K562 (cell line): Measurements from ENCODE around the gene GMPR. TPM values are rescaled to one million over a fixed set of nuclear protein-coding genes. Genes with fewer than 3 reads are reported as not detected.

Source experiments
- ATF1 ChIP-seq, 2 experiments: fragments of 450-650 bp in 1 of 2; IDR thresholded peaks; 2 replicates each; pipeline ENCODE4 v1.6.1; 2016; ENCODE audit warnings: missing compliant biosample characterization in 1 of 2, missing genetic modification characterization in 1 of 2
- MAZ ChIP-seq, 2 experiments: fragments of 450-650 bp in 1 of 2; sonication (generic) in 1 of 2; formaldehyde crosslinking; IDR thresholded peaks in 1 of 2; conservative IDR thresholded peaks in 1 of 2; 2 replicates each; pipeline versions ENCODE4 v1.4.0 to v1.5.0; 2020; ENCODE audit warnings: mild to moderate bottlenecking in 1 of 2, missing genetic modification reagents in 1 of 2
- MBD2 ChIP-seq: sonication (generic); IDR thresholded peaks from 2 replicates; pipeline ENCODE4 v1.6.1; 2016; ENCODE audit warnings: low read depth, borderline replicate concordance
- NR2C2 ChIP-seq, 2 experiments: fragments of 200-800 bp in 1 of 2; sonication (Bioruptor generic) in 1 of 2; sonication (generic) in 1 of 2; formaldehyde crosslinking in 1 of 2; IDR thresholded peaks; 2 replicates each; pipeline versions ENCODE4 v1.6.1 to v1.8.0; 2016 to 2022; ENCODE audit warnings: mild to moderate bottlenecking in 1 of 2, missing compliant biosample characterization in 1 of 2, missing genetic modification characterization in 1 of 2, missing genetic modification reagents in 1 of 2
- NRF1 ChIP-seq, 2 experiments: fragments of 450-650 bp; IDR thresholded peaks in 1 of 2; conservative IDR thresholded peaks in 1 of 2; 2 replicates each; pipeline ENCODE4 v1.6.1; 2014; ENCODE audit warnings: mild to moderate bottlenecking in 2 of 2
- RAD21 ChIP-seq, 2 experiments: fragments of 250-450 bp in 1 of 2; fragments of 450-650 bp in 1 of 2; sonication (Bioruptor Pico) in 1 of 2; formaldehyde crosslinking in 1 of 2; IDR thresholded peaks in 1 of 2; conservative IDR thresholded peaks in 1 of 2; 2 replicates each; pipeline versions ENCODE4 v1.4.0 to v1.8.0; 2020 to 2022; ENCODE audit warnings: mild to moderate bottlenecking in 2 of 2, moderate library complexity in 1 of 2
- RCOR1 ChIP-seq, 2 experiments: IDR thresholded peaks; 2 replicates each; pipeline ENCODE4 v1.6.1; 2012; ENCODE audit warnings: low read depth in 2 of 2, low read length in 2 of 2, borderline replicate concordance in 1 of 2, improper control_type of control experiment in 1 of 2
- SUPT5H ChIP-seq: fragments of 450-650 bp; IDR thresholded peaks from 2 replicates; pipeline ENCODE4 v1.6.1; 2016
- TBL1XR1 ChIP-seq, 2 experiments: IDR thresholded peaks; 2 replicates each; pipeline ENCODE4 v1.6.1; 2012; ENCODE audit warnings: improper control_type of control experiment in 2 of 2, low read length in 2 of 2, mild to moderate bottlenecking in 1 of 2
- TEAD1 ChIP-seq, 2 experiments: fragments of 450-650 bp in 1 of 2; sonication (generic) in 1 of 2; formaldehyde crosslinking; IDR thresholded peaks; 2 replicates each; pipeline versions ENCODE4 v1.4.0 to v1.8.0; 2020 to 2022; ENCODE audit warnings: mild to moderate bottlenecking in 2 of 2, missing genetic modification reagents in 1 of 2
- ZNF561 ChIP-seq: fragments of 450-650 bp; formaldehyde crosslinking; conservative IDR thresholded peaks from 2 replicates; pipeline ENCODE4 v1.4.0; 2020; ENCODE audit warnings: mild to moderate bottlenecking, moderate library complexity
- polyA plus RNA-seq, 8 experiments: library from polyadenylated mRNA; depleted of rRNA in 4 of 8; stranded (reverse) in 5 of 8; unstranded in 3 of 8; fragments of >200 nt; fragmentation: Nextera tagmentation in 2 of 8; fragmentation: Illumina TruSeq in 1 of 8; extraction: Ambion mirVana in 2 of 8; extraction: Trizol in 1 of 8; gene quantifications; 2 replicates each; pipeline versions ENCODE4 v1.2.1 to v1.2.3, GENCODE V29; 2011 to 2014; ENCODE audit warnings: inconsistent platforms in 1 of 8, missing spikeins in 1 of 8
- total RNA-seq, 7 experiments: library from RNA; depleted of rRNA in 6 of 7; stranded (reverse); fragments of >200 nt in 6 of 7; fragmentation: Illumina TruSeq in 2 of 7; extraction: Trizol in 2 of 7; gene quantifications; 2 replicates each; pipeline versions ENCODE4 v1.2.1 to v1.2.3, GENCODE V29; 2011 to 2021; ENCODE audit warnings: low replicate concordance in 1 of 7
- TF ChIP-seq, protein P1 (sequence below): fragments of 450-650 bp; IDR thresholded peaks from 2 replicates; pipeline ENCODE4 v1.6.1; 2016; ENCODE audit warnings: mild to moderate bottlenecking, moderate library complexity
- TF ChIP-seq, protein P2 (sequence below): sonication (generic); formaldehyde crosslinking; IDR thresholded peaks from 2 replicates; pipeline ENCODE4 v1.8.0; 2022; ENCODE audit warnings: missing genetic modification reagents, mild to moderate bottlenecking, borderline replicate concordance

GMPR gene
- total and polyA plus RNA-seq, 9 of the 15 experiments (the other 6 are each of a cell fraction or from before 2014, with no cell fraction given) = 34.6 to 83.7 (median 49.8) TPM

DNA sequence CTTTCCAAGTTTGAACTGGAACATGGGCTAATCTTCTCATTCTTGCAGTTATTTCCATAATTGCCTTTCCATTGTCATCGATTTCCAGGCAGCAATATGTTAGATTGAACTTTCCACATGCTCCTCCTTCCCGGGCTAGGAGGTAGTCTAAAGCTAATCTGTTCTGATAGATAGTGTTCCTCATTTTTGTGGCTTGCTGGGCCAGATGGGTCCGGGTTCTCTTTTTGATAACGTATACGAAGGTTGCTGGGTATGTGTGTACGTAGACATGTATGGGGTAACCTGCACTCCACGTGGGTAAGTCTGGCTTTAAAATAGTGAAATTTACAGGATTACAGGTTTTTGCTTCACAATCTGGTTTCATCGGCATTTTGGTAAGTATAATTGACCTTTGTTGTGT, 14.0 kb upstream of the GMPR start (continued):
- TF ChIP-seq, protein P1, sequence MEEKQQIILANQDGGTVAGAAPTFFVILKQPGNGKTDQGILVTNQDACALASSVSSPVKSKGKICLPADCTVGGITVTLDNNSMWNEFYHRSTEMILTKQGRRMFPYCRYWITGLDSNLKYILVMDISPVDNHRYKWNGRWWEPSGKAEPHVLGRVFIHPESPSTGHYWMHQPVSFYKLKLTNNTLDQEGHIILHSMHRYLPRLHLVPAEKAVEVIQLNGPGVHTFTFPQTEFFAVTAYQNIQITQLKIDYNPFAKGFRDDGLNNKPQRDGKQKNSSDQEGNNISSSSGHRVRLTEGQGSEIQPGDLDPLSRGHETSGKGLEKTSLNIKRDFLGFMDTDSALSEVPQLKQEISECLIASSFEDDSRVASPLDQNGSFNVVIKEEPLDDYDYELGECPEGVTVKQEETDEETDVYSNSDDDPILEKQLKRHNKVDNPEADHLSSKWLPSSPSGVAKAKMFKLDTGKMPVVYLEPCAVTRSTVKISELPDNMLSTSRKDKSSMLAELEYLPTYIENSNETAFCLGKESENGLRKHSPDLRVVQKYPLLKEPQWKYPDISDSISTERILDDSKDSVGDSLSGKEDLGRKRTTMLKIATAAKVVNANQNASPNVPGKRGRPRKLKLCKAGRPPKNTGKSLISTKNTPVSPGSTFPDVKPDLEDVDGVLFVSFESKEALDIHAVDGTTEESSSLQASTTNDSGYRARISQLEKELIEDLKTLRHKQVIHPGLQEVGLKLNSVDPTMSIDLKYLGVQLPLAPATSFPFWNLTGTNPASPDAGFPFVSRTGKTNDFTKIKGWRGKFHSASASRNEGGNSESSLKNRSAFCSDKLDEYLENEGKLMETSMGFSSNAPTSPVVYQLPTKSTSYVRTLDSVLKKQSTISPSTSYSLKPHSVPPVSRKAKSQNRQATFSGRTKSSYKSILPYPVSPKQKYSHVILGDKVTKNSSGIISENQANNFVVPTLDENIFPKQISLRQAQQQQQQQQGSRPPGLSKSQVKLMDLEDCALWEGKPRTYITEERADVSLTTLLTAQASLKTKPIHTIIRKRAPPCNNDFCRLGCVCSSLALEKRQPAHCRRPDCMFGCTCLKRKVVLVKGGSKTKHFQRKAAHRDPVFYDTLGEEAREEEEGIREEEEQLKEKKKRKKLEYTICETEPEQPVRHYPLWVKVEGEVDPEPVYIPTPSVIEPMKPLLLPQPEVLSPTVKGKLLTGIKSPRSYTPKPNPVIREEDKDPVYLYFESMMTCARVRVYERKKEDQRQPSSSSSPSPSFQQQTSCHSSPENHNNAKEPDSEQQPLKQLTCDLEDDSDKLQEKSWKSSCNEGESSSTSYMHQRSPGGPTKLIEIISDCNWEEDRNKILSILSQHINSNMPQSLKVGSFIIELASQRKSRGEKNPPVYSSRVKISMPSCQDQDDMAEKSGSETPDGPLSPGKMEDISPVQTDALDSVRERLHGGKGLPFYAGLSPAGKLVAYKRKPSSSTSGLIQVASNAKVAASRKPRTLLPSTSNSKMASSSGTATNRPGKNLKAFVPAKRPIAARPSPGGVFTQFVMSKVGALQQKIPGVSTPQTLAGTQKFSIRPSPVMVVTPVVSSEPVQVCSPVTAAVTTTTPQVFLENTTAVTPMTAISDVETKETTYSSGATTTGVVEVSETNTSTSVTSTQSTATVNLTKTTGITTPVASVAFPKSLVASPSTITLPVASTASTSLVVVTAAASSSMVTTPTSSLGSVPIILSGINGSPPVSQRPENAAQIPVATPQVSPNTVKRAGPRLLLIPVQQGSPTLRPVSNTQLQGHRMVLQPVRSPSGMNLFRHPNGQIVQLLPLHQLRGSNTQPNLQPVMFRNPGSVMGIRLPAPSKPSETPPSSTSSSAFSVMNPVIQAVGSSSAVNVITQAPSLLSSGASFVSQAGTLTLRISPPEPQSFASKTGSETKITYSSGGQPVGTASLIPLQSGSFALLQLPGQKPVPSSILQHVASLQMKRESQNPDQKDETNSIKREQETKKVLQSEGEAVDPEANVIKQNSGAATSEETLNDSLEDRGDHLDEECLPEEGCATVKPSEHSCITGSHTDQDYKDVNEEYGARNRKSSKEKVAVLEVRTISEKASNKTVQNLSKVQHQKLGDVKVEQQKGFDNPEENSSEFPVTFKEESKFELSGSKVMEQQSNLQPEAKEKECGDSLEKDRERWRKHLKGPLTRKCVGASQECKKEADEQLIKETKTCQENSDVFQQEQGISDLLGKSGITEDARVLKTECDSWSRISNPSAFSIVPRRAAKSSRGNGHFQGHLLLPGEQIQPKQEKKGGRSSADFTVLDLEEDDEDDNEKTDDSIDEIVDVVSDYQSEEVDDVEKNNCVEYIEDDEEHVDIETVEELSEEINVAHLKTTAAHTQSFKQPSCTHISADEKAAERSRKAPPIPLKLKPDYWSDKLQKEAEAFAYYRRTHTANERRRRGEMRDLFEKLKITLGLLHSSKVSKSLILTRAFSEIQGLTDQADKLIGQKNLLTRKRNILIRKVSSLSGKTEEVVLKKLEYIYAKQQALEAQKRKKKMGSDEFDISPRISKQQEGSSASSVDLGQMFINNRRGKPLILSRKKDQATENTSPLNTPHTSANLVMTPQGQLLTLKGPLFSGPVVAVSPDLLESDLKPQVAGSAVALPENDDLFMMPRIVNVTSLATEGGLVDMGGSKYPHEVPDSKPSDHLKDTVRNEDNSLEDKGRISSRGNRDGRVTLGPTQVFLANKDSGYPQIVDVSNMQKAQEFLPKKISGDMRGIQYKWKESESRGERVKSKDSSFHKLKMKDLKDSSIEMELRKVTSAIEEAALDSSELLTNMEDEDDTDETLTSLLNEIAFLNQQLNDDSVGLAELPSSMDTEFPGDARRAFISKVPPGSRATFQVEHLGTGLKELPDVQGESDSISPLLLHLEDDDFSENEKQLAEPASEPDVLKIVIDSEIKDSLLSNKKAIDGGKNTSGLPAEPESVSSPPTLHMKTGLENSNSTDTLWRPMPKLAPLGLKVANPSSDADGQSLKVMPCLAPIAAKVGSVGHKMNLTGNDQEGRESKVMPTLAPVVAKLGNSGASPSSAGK = peak; percentile 83
- TF ChIP-seq RCOR1 (IDR thresholded peaks at IDR 0.05; ENCODE audit: borderline replicate concordance in 1 of 2, low read depth in 2 of 2, low read length in 2 of 2) = peak; percentile 41 to 91; a peak in 3 of 4 replicates
- no peak for TF ChIP-seq ATF1 (CRISPR knock-in tag; IDR thresholded peaks at IDR 0.05)
- peak; percentile 59 for TF ChIP-seq ATF1 (tag; IDR thresholded peaks at IDR 0.05)
- TF ChIP-seq RAD21 (CRISPR knock-in tag; conservative IDR thresholded peaks at IDR 0.05 in 1 of 2, IDR thresholded peaks at IDR 0.05 in 1 of 2) = peak in 1 of 2 experiments; percentile 21; a peak in 1 of 4 replicates
- TF ChIP-seq MAZ (CRISPR knock-in tag; conservative IDR thresholded peaks at IDR 0.05 in 1 of 2, IDR thresholded peaks at IDR 0.05 in 1 of 2) = peak; percentile 24 to 50; a peak in 1 of 4 replicates
- peak; percentile 73 for TF ChIP-seq MBD2
- TF ChIP-seq TBL1XR1 (IDR thresholded peaks at IDR 0.05; ENCODE audit: low read length in 2 of 2) = peak; percentile 53 to 82; a peak in 3 of 4 replicates
- TF ChIP-seq, protein P2, sequence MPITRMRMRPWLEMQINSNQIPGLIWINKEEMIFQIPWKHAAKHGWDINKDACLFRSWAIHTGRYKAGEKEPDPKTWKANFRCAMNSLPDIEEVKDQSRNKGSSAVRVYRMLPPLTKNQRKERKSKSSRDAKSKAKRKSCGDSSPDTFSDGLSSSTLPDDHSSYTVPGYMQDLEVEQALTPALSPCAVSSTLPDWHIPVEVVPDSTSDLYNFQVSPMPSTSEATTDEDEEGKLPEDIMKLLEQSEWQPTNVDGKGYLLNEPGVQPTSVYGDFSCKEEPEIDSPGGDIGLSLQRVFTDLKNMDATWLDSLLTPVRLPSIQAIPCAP (CRISPR knock-in tag) = no peak
- TF ChIP-seq NR2C2 (CRISPR knock-in tag; IDR thresholded peaks at IDR 0.05) = no peak
- peak; percentile 42 for TF ChIP-seq NR2C2 (tag; IDR thresholded peaks at IDR 0.05)
- TF ChIP-seq SUPT5H = no peak
- peak; percentile 94 to 98 for TF ChIP-seq TEAD1 (CRISPR knock-in tag; IDR thresholded peaks at IDR 0.05)
- no peak for TF ChIP-seq ZNF561 (CRISPR knock-in tag)
- TF ChIP-seq NRF1 (conservative IDR thresholded peaks at IDR 0.05 in 1 of 2, IDR thresholded peaks at IDR 0.05 in 1 of 2) = peak in 1 of 2 experiments; percentile 17; a peak in 1 of 4 replicates
